Peyer's patch (tissue), 4 donors: ENCODE measurements around the gene ITGB2. TPM values are rescaled to one million over a fixed set of nuclear protein-coding genes. Genes with fewer than 3 reads are reported as not detected.
A peak's percentile ranks its signal among the peaks of the same experiment; 100 is the strongest.

Experiments used
- DNase-seq, 3 donors: peaks; one replicate each; pipeline ENCODE4 v3.0.0-alpha.2; 2017 to 2019
- H3K27ac ChIP-seq, 4 donors: fragments of 200-600 bp; sonication (generic); one replicate each; pipeline ENCODE4 v1.5.1; 2016 to 2019
- H3K27me3 ChIP-seq, 2 donors: fragments of 200-600 bp; sonication (generic); one replicate each; pipeline ENCODE4 v1.5.1; 2019
- H3K36me3 ChIP-seq, 3 donors: fragments of 200-600 bp; sonication (generic); one replicate each; pipeline ENCODE4 v1.5.1; 2016 to 2019
- H3K4me1 ChIP-seq, 4 donors: fragments of 200-600 bp; sonication (generic); one replicate each; pipeline ENCODE4 v1.5.1; 2016 to 2019
- H3K4me3 ChIP-seq, 4 donors: fragments of 200-600 bp; sonication (generic); 1 replicate in 3 of 4; 2 replicates in 1 of 4; pipeline ENCODE4 v1.5.1; 2016 to 2019; ENCODE audit warnings: mild to moderate bottlenecking in 1 of 4
- H3K9me3 ChIP-seq, 4 donors: fragments of 200-600 bp; sonication (generic); one replicate each; pipeline ENCODE4 v1.5.1; 2016 to 2019; ENCODE audit warnings: mild to moderate bottlenecking in 1 of 4
- CTCF ChIP-seq, 6 experiments: fragments of 450-650 bp in 4 of 6; fragments of 200-600 bp in 2 of 6; sonication (generic) in 1 of 6; IDR thresholded peaks; one replicate each; pipeline ENCODE4 v1.5.1; 2017 to 2019; ENCODE audit warnings: antibody characterized with exemption in 6 of 6, mild to moderate bottlenecking in 3 of 6, moderate library complexity in 1 of 6
- POLR2A ChIP-seq, 2 donors: fragments of 450-650 bp; IDR thresholded peaks; one replicate each; pipeline ENCODE4 v1.5.1; 2017; ENCODE audit warnings: antibody characterized with exemption in 2 of 2, mild to moderate bottlenecking in 2 of 2, moderate library complexity in 2 of 2
- total RNA-seq, 4 donors: library from RNA; depleted of rRNA; stranded (reverse); fragments of >200 nt; gene quantifications; one replicate each; pipeline ENCODE4 v1.1.0, GENCODE V29; 2016

ITGB2 gene
- total RNA-seq, 4 donors from 2014 or later, result 9.3 to 58.6 (median 16.4) TPM

- peak in 1 of 2 donors; percentile 35 for TF ChIP-seq POLR2A (IDR thresholded peaks at IDR 0.05)
- no peak for TF ChIP-seq CTCF (IDR thresholded peaks at IDR 0.05)
- peaks cover 4 to 71% (median 17%) of the 10 kb centered on the region in 4 donors for H3K4me1 ChIP-seq
- H3K4me3 ChIP-seq, result peak overlapping the region; percentile 86 to 99 (median 96)
- no peaks in the 10 kb centered on the region for H3K27me3 ChIP-seq
- peak in 2 of 3 donors; percentile 63 to 73 for DNase-seq
- no peaks in the 10 kb centered on the region for H3K9me3 ChIP-seq
- no peaks in the 10 kb centered on the region for H3K36me3 ChIP-seq
- peak overlapping the region; percentile 87 to 96 (median 92) for H3K27ac ChIP-seq
These were observed 49.0 kb downstream of the ITGB2 start for GRCh38 chr21:44871576-44872269.

- peak overlapping the region in 2 of 4 donors; percentile 86 to 98 for H3K4me3 ChIP-seq
- peak in 2 of 3 donors; percentile 54 to 58 for DNase-seq
- peaks cover 4 to 67% (median 20%) of the 10 kb centered on the region in 4 donors for H3K4me1 ChIP-seq
These were observed 49.8 kb downstream of the ITGB2 start for GRCh38 chr21:44870748-44871495.

GRCh38 chr21:44869781-44870747 is 50.6 kb downstream of the ITGB2 start:
- peak overlapping the region; percentile 39 to 96 (median 74) for H3K27ac ChIP-seq
- H3K27me3 ChIP-seq, result no peaks in the 10 kb centered on the region
- DNase-seq, result peak in 2 of 3 donors; percentile 49 to 70
- TF ChIP-seq POLR2A (IDR thresholded peaks at IDR 0.05) (no peak), CTCF (IDR thresholded peaks at IDR 0.05) (no peak)
- peak overlapping the region in 1 of 4 donors; percentile 86 for H3K4me3 ChIP-seq
- peaks cover 4 to 67% (median 28%) of the 10 kb centered on the region in 4 donors for H3K4me1 ChIP-seq
- H3K36me3 ChIP-seq, result peaks cover 0 to 6% (median 0%) of the 10 kb centered on the region in 3 donors
- H3K9me3 ChIP-seq, result no peaks in the 10 kb centered on the region

More at GRCh38 chr21:44870748-44871495, 49.8 kb downstream of the ITGB2 start:
- Histone ChIP-seq H3K27me3 (no peaks in the 10 kb centered on the region), H3K9me3 (no peaks in the 10 kb centered on the region), H3K36me3 (no peaks in the 10 kb centered on the region), H3K27ac (peak overlapping the region; percentile 20 to 96 (median 90))
- TF ChIP-seq CTCF (IDR thresholded peaks at IDR 0.05), result no peak
- TF ChIP-seq POLR2A (IDR thresholded peaks at IDR 0.05), result no peak

GRCh38 chr21:44868707-44869106 is 52.0 kb downstream of the ITGB2 start:
- Histone ChIP-seq H3K9me3 (no peaks in the 10 kb centered on the region), H3K4me1 (peaks cover 4 to 57% (median 28%) of the 10 kb centered on the region in 4 donors), H3K27me3 (no peaks in the 10 kb centered on the region), H3K4me3 (no peak overlapping the region), H3K27ac (peak overlapping the region in 2 of 4 donors; percentile 1 to 92), H3K36me3 (peaks cover 0 to 19% (median 0%) of the 10 kb centered on the region in 3 donors)
- no peak for TF ChIP-seq CTCF (IDR thresholded peaks at IDR 0.05)
- DNase-seq, result peak in 2 of 3 donors; percentile 37 to 54
